Suprapubic skin (tissue), 4 donors: Measurements from ENCODE around the gene ZNF865. TPM values are rescaled to one million over a fixed set of nuclear protein-coding genes. Genes with fewer than 3 reads are reported as not detected.

ENCODE experiments used
- DNase-seq, 2 donors: peaks; one replicate each; pipeline ENCODE4 v3.0.0-alpha.2; 2019; ENCODE audit warnings: low spot score in 2 of 2
- H3K27ac ChIP-seq: fragments of 200-600 bp; sonication (generic); one replicate; pipeline ENCODE4 v1.5.1; 2019
- H3K27me3 ChIP-seq: fragments of 200-600 bp; sonication (generic); one replicate; pipeline ENCODE4 v1.5.1; 2019
- H3K36me3 ChIP-seq: fragments of 200-600 bp; sonication (generic); one replicate; pipeline ENCODE4 v1.5.1; 2019
- H3K4me1 ChIP-seq: fragments of 200-600 bp; sonication (generic); one replicate; pipeline ENCODE4 v1.5.1; 2019
- H3K4me3 ChIP-seq: fragments of 200-600 bp; sonication (generic); one replicate; pipeline ENCODE4 v1.5.1; 2019; ENCODE audit warnings: mild to moderate bottlenecking
- H3K9me3 ChIP-seq: fragments of 200-600 bp; sonication (generic); one replicate; pipeline ENCODE4 v1.5.1; 2019
- EP300 ChIP-seq: sonication (generic); formaldehyde crosslinking; IDR thresholded peaks from one replicate; pipeline ENCODE4 v1.6.1; 2017; ENCODE audit warnings: antibody characterized with exemption
- POLR2A ChIP-seq, 2 donors: fragments of 450-650 bp; IDR thresholded peaks; one replicate each; pipeline ENCODE4 v1.6.1; 2017; ENCODE audit warnings: antibody characterized with exemption in 2 of 2, mild to moderate bottlenecking in 2 of 2, moderate library complexity in 2 of 2
- POLR2AphosphoS5 ChIP-seq, 3 donors: sonication (generic); formaldehyde crosslinking; IDR thresholded peaks; one replicate each; pipeline ENCODE4 v1.6.1; 2017; ENCODE audit warnings: antibody characterized with exemption in 3 of 3
- WGBS: methylation state at CpG from one replicate; pipeline ENCODE4 v1.1.5; 2018; 5-methylcytosine and 5-hydroxymethylcytosine counted together
- total RNA-seq, 4 donors: library from RNA; depleted of rRNA; stranded (reverse); fragments of >200 nt; gene quantifications; one replicate each; pipeline ENCODE4 v1.1.0, GENCODE V29; 2016
- TF ChIP-seq, protein P1 (sequence below), 2 donors: fragments of 200-600 bp in 1 of 2; fragments of 450-650 bp in 1 of 2; sonication (generic) in 1 of 2; IDR thresholded peaks; one replicate each; pipeline ENCODE4 v1.5.1; 2016 to 2019; ENCODE audit warnings: antibody characterized with exemption in 2 of 2, mild to moderate bottlenecking in 1 of 2, moderate library complexity in 1 of 2

ZNF865 gene
- total RNA-seq, 4 donors from 2014 or later, result 7.6 to 14.2 (median 9.9) TPM

DNA sequence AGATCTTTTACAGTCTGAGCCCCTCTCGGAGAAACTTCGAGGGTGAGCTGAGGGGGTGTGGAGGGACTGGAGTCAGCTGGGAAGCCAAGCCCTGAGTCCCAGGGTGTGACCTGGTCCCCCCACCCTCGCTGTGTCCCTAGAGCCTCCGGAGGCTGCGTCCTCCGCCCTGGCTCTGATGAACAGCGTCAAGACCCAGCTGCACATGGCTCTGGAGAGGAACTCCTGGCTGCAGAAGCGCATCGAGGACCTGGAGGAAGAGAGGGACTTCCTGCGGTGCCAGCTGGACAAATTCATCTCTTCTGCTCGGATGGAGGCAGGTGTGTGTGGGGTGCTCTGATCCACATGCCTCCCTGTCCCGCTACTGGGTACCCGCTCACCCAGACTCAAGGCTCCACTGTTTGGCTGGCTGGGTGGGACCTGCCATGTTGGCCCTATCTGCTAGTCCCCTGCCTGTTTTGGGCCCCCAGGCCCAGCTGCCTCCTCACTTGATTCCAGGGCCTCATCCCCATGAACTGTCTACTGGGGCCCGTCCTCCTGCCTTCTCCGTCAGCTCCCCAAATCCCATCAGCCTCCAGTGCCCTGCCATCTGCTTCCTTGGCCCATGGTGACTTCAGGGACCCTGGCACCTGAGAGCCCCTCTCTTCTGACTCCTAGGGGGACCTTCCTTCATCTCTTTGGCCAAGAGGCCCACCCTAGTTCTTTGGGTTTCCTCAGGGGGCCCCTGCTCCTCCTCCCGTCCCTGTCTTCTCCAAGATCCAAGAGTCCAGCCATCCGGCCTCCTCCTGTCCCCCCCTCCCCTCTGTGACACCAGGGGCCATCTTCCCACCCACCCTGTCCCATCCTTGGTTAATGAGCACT, 44.0 kb downstream of the ZNF865 start:
- 70% methylated on average over 9 of the region's 17 CpGs for WGBS
- H3K27me3 ChIP-seq, result no peaks in the 10 kb centered on the region
- TF ChIP-seq POLR2A (IDR thresholded peaks at IDR 0.05) (no peak), POLR2AphosphoS5 (IDR thresholded peaks at IDR 0.05) (no peak), EP300 (no peak)
- TF ChIP-seq, protein P1, sequence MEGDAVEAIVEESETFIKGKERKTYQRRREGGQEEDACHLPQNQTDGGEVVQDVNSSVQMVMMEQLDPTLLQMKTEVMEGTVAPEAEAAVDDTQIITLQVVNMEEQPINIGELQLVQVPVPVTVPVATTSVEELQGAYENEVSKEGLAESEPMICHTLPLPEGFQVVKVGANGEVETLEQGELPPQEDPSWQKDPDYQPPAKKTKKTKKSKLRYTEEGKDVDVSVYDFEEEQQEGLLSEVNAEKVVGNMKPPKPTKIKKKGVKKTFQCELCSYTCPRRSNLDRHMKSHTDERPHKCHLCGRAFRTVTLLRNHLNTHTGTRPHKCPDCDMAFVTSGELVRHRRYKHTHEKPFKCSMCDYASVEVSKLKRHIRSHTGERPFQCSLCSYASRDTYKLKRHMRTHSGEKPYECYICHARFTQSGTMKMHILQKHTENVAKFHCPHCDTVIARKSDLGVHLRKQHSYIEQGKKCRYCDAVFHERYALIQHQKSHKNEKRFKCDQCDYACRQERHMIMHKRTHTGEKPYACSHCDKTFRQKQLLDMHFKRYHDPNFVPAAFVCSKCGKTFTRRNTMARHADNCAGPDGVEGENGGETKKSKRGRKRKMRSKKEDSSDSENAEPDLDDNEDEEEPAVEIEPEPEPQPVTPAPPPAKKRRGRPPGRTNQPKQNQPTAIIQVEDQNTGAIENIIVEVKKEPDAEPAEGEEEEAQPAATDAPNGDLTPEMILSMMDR (IDR thresholded peaks at IDR 0.05), result no peak
- H3K9me3 ChIP-seq, result no peaks in the 10 kb centered on the region
- no peak for DNase-seq
- H3K36me3 ChIP-seq, result peaks cover 13% of the 10 kb centered on the region
- no peak overlapping the region for H3K27ac ChIP-seq
- peaks cover 44% of the 10 kb centered on the region for H3K4me1 ChIP-seq
- H3K4me3 ChIP-seq, result peak overlapping the region; percentile 90

DNA sequence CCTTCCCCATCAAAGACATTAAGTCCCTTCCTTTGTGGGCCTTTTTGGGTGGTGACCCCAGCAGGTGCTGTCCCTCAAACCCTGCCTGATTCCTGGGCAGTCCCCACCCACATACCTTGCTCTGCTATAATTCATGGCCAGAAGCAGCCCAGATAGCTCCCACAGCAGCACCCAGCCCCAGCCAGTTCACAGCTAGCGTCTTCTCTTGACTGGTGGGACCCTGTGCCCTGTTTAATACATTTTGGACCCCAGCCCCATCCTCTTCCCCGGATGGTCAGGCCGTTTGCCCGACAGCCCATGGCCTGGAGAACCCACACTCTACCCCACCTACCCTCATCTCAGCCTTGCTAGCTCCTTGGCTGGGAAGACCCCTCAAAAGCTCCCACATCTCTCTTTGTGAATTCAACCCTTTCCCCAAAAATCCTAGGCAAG, 44.7 kb downstream of the ZNF865 start:
- H3K36me3 ChIP-seq, result peaks cover 8% of the 10 kb centered on the region
- TF ChIP-seq POLR2AphosphoS5 (IDR thresholded peaks at IDR 0.05), result no peak
- no peak for TF ChIP-seq POLR2A (IDR thresholded peaks at IDR 0.05)
- TF ChIP-seq, protein P1 (IDR thresholded peaks at IDR 0.05), result no peak
- no peak for TF ChIP-seq EP300
- no peak overlapping the region for H3K27ac ChIP-seq
- 84% methylated on average over 4 of the region's 4 CpGs for WGBS
- no peak for DNase-seq
- no peak overlapping the region for H3K4me3 ChIP-seq
- H3K9me3 ChIP-seq, result no peaks in the 10 kb centered on the region
- H3K4me1 ChIP-seq, result peaks cover 37% of the 10 kb centered on the region
- H3K27me3 ChIP-seq, result no peaks in the 10 kb centered on the region

DNA sequence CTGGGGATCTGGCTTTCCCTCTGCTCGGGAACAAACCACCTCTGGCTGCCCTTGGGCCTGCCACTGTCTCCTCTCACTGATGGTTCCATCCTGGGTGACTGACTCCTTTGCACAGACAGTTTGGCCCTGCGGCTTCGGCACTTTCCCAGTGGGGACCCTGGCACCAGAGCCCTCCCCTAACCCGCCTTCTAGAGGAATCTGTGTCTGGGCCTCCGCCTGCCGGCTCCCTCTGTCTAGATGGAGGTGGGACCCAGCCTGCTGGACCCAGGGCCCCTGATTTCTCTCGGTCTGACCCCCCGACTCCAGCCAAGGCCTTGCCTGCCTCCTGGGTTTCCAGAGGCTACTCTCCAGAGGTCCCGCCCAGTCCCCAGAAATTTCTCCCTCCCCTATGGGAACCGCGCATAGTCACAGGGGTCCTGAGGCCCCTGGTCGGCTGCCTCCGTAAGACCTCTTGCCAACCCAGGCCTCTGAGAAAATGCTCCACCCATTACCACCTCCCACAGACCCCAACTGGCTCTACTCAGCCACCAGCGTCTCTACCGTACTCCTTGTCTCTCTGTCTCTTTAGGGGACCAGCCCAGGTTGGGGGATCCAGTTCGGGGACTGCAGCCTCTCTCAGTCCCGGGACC, 45.3 kb downstream of the ZNF865 start:
- Histone ChIP-seq H3K27ac (no peak overlapping the region), H3K4me3 (no peak overlapping the region), H3K27me3 (no peaks in the 10 kb centered on the region), H3K36me3 (peaks cover 4% of the 10 kb centered on the region), H3K9me3 (no peaks in the 10 kb centered on the region), H3K4me1 (peaks cover 36% of the 10 kb centered on the region)
- TF ChIP-seq POLR2A (IDR thresholded peaks at IDR 0.05) (no peak), POLR2AphosphoS5 (IDR thresholded peaks at IDR 0.05) (no peak), EP300 (no peak)
- TF ChIP-seq, protein P1 (IDR thresholded peaks at IDR 0.05), result no peak
- DNase-seq, result peak in 1 of 2 donors; percentile 61
- WGBS, result 92% methylated on average over 17 of the region's 17 CpGs

DNA sequence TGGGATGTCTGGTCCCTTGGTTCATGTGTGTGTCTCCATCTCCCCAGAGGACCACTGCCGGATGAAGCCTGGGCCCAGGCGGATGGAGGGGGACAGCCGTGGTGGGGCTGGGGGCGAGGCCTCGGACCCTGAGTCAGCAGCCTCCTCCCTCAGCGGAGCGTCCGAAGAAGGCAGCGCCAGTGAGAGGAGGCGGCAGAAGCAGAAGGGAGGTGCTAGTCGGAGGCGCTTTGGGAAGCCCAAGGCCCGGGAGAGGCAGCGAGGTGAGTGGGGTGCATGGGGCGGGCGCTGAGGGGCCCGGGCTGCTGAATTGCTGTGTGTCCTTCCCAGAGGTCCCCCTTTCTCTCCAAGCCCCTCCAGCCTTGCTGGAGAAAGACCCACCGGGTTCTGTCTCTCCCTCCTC, 45.8 kb downstream of the ZNF865 start:
- peak in 1 of 2 donors; percentile 61 for DNase-seq
- no peak for TF ChIP-seq EP300
- TF ChIP-seq, protein P1 (IDR thresholded peaks at IDR 0.05), result no peak
- TF ChIP-seq POLR2AphosphoS5 (IDR thresholded peaks at IDR 0.05), result no peak
- no peak for TF ChIP-seq POLR2A (IDR thresholded peaks at IDR 0.05)
- Histone ChIP-seq H3K4me1 (peaks cover 41% of the 10 kb centered on the region), H3K27me3 (no peaks in the 10 kb centered on the region), H3K36me3 (no peaks in the 10 kb centered on the region), H3K27ac (no peak overlapping the region), H3K4me3 (no peak overlapping the region), H3K9me3 (no peaks in the 10 kb centered on the region)
- 84% methylated on average over 18 of the region's 18 CpGs for WGBS
